Measurements from ENCODE around the gene ZNF382.

- TF ChIP-seq CTCF (IDR thresholded peaks at IDR 0.05; ENCODE audit: low read length) (no peak), EZH2 (optimal IDR thresholded peaks at IDR 0.05; ENCODE audit: low read depth, low read length) (no peak), EZH2phosphoT487 (IDR thresholded peaks at IDR 0.05; ENCODE audit: low read length) (no peak)
These were observed 21.9 kb downstream of the ZNF382 start for GRCh38 chr19:36627057-36627456.
